Mesenteric fat pad (tissue), 1 donor: ENCODE results near the gene AFF2. TPM values are rescaled to one million over a fixed set of nuclear protein-coding genes. Genes with fewer than 3 reads are reported as not detected.

Source experiments
- DNase-seq: peaks from one replicate; pipeline ENCODE4 v3.0.0-alpha.2; 2020; ENCODE audit warnings: low spot score
- long read RNA-seq: library from polyadenylated mRNA; unstranded; transcript quantifications from one replicate; pipeline ENCODE4 v2.0.0, GENCODE V29; 2020
- total RNA-seq: library from RNA; stranded (reverse); fragmentation: NEBNext Ultra II Directional; extraction: Animal tissue kit (Norgen Biotek cat#: 25700); gene quantifications from one replicate; pipeline ENCODE4 v1.2.1, GENCODE V29; 2021
- donor health status: DM: yes; HTN: yes; CAD: no.

AFF2 gene
- 6.0 TPM for total RNA-seq
- long read RNA-seq, partial matches to known transcripts = 1 of 1 reads
- long read RNA-seq, other reads (novel, unspliced or antisense) = 0 of 1 reads

GRCh38 chrX:148500423-148501385 is at the start of gene AFF2:
TSS of gene AFF2 (plus strand) at chrX:148500617. CDS start at chrX:148501098, 481 bp downstream.
- peak; percentile 86 for DNase-seq

GRCh38 chrX:148457279-148457678 is 43.1 kb upstream of the AFF2 start:
- DNase-seq = no peak

DNA sequence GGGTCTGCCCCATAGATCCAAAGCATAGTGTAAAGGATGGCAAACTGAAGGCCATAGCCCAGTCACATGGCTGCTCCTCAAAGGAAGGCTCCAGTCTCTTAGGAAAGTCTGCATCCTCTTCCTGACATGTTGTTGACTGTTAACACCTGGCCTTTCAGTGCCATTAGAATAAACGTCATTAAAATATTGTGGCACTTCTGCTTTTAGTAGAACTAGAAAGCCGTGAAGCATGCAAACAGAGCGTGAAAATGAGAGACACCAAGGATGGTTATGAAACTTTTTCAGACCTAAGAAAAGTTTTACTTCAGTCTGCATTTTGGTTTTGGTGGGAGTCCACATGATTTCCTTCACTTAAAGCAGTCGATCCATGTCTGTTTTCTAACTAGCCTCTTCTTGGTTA is 41.1 kb upstream of the AFF2 start:
- no peak for DNase-seq

- DNase-seq = no peak
Measured at GRCh38 chrX:148466292-148466691, 34.1 kb upstream of the AFF2 start.

DNA sequence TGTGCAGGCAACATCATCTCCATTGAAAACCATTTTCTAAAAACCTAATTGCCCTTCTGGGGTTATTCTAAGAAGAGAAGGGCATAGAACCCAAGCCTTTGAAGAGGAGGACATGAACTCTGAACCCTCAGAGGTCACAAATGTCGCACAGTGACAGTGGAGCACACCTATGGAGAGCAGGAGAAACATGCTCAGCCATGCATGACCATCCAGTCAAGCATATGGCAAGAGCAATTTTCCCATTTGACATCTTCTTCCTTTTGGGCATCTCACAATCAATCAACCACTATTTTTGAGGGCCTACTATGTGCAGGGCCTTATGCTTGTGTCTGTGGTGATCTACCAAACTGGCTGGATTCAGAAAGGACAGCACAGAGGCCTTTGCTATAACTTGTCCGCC is 30.1 kb upstream of the AFF2 start:
- DNase-seq = no peak

DNA sequence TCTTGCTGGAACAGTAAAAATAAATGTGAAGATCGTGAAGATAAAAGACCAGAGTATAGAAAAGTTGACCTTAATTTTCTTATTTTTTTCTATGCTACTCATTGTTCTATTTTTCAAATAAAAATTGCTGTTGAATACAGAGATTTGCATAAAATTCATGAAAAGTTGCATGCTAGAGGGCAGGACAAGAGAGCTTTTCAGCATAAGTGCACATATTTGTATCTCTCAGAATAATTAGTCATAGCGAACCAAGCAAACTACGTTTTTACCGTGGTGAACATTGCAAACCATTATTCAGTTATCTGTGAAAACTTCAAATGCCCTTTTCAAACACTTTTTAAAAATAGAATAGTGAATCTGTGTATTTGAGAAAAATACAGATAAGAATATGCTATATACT is 26.4 kb upstream of the AFF2 start:
- no peak for DNase-seq

DNA sequence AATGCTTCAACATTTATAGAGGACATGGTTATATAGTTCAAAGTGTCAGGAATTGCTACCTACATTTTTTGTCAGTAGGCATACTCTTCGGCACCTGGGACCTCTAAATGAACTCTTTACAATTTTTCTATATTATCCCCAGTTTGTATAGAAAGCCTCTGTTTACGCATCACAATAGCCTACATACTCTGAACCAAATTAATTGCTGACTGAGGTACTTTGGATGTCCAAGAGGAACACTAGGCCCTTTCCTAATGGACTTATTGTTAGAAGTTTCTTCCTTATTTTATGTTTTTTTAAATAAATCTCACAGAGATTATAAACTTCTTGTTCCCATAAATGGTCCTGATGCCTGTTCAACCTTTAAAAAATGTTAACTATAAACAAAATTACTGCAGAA is 8.4 kb upstream of the AFF2 start:
- DNase-seq = no peak

DNA sequence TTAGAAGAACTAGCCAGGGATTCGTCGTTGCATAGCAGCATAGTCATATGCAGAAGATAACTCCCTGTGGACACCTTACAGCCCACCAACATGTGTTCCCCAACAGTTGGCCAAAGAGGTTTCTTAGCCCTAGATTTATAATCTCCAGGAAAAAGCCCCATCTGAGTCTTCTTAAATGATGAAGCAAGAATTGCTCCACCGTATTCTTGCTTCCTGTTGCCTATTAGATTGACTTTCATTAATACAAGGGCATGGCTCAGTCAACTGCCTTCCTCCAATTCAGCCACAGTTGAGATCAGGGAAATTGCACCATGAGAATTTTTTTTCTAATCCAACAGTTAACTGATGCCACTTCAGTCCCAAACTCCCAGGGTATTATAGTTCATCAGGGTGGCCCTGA is 5.2 kb upstream of the AFF2 start:
- DNase-seq = no peak

DNA sequence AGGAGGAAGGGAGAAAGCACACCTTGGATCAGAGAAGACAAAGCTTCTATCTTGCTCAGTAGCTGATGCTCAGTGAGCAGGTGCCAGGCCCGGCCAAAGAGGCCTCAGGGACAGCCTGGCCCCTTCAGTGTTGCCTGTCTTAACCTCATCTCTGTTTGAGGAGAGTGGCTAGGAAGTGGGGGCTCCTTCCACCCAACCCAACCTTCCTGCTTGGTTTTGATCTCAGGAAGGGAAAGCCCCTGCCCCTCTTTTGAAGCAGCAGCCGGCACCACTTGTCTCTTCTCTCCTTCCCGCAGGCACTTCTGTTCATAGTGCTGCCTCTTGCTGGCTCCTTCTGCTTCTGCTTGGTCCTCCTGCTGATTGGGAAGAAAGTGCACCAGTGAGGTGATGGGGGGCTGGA is 2.4 kb upstream of the AFF2 start:
- DNase-seq = no peak

DNA sequence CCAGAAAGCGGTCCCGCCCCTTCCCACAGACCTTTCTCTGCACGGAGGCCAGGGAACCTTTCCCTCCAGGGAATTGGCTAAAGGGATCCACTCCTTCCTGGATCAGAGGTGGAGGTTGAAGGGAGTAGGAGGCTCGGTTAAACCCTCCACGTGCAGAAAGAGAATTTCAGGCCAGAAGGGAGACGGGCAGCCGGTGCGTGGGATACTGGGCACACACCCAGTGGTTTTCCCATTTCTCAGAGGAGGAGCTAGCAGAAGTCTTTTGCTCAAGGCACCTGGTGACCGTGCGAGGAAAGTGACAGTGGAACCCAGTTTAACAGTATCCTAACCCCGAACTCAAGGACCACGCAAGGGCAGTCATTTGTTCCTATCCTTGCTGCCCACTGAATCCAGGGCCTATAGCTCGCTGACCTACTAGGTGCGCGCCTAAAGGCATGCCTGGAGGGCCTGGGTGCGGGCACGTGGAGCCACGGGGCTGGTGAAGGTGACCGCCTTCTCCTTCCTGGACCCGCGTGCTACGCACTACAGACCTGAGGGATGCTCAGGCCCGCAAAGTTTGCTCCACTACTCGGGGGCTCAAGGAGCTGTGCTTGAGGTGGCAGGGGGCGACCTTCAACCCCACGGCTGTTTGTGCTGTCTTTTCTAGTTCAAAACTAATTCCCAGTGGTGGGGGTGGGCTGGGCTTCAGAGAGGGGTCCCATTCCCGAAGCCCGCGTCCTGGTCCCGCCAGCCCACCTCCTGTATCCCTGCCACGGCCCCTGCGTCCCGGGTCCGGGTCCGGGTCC is 587 bp upstream of the AFF2 start:
- no peak for DNase-seq

- DNase-seq = peak; percentile 89
Measured at GRCh38 chrX:148501386-148502066, 1.1 kb downstream of the AFF2 start.

DNA sequence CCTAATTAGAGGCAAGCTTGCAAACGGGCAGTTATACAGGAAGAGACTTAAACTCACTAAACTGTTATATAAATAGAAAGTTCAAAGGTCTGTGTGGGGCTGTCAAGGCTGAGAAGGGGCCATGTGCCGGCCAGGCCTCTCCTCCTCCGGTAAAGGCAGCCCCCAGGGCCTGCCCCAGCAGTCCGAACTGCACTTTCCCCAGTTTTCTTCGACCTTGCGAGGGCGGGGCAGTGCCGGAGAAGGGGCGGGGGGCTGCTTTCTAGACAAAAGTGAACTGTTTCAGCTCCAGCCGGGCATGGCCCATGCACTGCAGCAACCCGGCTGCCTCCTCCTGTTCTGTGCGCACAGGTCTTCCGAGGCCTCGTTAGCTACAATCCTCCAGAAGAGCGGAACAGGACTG is 4.1 kb downstream of the AFF2 start:
- DNase-seq = no peak

GRCh38 chrX:148507418-148507817 is 7.0 kb downstream of the AFF2 start:
- no peak for DNase-seq

GRCh38 chrX:148512453-148512852 is 12.0 kb downstream of the AFF2 start:
- no peak for DNase-seq

DNA sequence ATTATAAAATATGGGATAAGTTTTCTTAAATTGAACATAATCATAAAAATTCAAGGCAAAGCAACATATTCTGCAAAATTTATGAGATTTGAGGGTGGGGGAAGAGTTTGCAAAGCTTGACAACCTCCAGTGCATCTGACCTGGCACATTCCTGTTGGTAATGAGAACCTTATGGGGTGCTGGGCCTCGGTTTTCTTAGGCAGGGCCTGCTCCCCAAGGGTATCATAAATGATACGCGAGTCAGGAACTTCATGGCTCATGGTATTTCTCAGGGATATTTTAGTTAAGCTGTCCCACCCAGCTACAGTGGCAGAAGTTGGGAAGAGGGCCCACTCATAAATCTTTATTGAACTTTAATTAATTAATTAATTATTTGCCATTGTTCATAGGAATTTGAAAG is 13.2 kb downstream of the AFF2 start:
- no peak for DNase-seq

DNA sequence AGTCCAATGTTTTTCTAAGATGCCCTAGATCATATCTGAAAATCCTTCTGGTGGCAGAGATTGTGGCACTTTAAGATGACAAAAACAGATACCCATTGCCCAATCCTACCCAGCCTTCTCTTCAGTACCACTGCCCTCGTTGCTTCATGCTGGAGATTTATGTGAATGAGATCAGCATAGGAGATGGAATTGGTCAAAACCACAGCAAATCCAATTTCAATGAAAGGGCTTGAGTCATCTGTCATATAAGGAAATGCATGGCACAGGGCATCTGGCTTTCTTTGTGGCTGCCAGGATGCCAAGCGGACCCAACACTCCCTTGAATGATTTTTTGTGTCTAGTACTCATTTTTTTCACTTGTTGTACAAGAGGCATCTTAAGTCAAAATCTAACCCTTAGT is 16.8 kb downstream of the AFF2 start:
- no peak for DNase-seq

DNA sequence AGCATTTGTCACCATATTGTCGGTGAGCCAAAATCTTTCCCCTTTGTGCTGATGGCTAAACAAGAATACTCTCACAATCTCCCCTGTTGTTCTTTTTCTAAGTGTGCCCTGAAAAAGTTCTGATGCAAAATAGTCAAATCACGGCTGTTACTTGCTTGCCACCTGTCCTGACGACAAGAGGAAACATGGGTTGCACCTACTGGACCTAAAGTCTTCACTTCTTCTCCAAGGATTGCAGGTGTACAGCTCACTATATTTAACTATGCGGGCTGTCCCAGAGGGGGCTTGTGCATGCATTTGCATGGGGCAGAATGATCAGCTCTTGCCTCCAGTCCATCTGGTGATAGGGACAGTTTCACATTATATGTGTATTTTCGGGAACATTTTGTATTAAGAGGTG is 21.6 kb downstream of the AFF2 start:
- DNase-seq = no peak

- no peak for DNase-seq
Measured at GRCh38 chrX:148523303-148524080, 23.1 kb downstream of the AFF2 start.

GRCh38 chrX:148530464-148531077 is 30.2 kb downstream of the AFF2 start:
- DNase-seq = no peak

DNA sequence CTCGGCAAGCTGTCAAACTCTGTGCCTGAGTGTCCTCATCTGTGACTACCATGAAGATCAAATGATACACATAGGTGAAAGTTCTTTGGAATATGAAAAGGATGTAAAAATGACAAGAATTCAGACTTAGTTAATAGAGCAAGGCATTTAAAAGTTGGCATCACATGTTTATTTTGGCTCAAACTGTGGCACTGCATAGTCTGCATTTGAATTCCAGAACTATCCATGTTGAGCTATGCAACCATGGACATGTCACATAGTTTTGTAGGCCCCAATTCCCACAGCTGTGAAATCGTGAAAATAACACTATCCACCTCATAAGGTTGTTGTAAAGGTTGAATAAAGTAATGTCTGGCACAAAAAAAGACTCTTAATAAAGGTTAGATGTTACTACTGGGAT is 33.9 kb downstream of the AFF2 start:
- no peak for DNase-seq
